ENCODE data around the gene GMPR.

DNA sequence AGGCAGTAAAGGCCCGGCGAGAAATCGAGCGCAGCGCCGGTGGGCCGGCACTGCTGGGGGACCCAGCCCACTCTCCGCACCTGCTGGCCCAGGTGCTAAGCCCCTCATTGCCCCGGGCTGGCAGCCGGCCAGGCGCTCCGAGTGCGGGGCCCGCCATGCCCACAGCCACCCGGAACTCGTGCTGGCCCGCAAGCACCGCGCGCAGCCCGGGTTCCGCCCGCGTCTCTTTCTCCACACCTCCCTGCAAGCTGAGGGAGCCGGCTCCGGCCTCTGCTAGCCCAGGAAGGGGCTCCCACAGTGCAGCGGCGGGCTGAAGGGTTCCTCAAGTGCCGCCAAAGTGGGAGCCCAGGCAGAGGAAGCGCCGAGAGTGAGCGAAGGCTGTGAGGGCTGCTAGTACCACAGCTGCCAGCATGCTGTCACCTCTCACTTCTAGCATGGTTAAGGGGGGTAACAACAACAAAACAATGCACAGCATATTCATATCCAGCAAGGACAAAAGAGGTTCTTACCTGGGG, 11.3 kb upstream of the GMPR start:
- TF ChIP-seq CTCF (IDR thresholded peaks at IDR 0.05) (no peak), ZFX (IDR thresholded peaks at IDR 0.05; ENCODE audit: borderline replicate concordance) (no peak)
